Measurements from ENCODE around the gene PSORS1C2.

The PSORS1C2 gene

GRCh38 chr6:31139599-31139998, 733 bp upstream of the PSORS1C2 start:
- Histone ChIP-seq H3K27me3 (ENCODE audit: insufficient read depth, poor library complexity, severe bottlenecking) (no peaks in the 10 kb centered on the region), H3K27ac (replicated peaks) (no peak overlapping the region), H3K4me3 (replicated peaks; ENCODE audit: insufficient read depth, low read length) (no peak overlapping the region)
- DNase-seq (ENCODE audit: low read depth in 1 of 2, low spot score in 1 of 2): no peak
- TF ChIP-seq, protein P1, sequence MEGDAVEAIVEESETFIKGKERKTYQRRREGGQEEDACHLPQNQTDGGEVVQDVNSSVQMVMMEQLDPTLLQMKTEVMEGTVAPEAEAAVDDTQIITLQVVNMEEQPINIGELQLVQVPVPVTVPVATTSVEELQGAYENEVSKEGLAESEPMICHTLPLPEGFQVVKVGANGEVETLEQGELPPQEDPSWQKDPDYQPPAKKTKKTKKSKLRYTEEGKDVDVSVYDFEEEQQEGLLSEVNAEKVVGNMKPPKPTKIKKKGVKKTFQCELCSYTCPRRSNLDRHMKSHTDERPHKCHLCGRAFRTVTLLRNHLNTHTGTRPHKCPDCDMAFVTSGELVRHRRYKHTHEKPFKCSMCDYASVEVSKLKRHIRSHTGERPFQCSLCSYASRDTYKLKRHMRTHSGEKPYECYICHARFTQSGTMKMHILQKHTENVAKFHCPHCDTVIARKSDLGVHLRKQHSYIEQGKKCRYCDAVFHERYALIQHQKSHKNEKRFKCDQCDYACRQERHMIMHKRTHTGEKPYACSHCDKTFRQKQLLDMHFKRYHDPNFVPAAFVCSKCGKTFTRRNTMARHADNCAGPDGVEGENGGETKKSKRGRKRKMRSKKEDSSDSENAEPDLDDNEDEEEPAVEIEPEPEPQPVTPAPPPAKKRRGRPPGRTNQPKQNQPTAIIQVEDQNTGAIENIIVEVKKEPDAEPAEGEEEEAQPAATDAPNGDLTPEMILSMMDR (IDR thresholded peaks at IDR 0.05; ENCODE audit: insufficient read depth, low read length): no peak
- TF ChIP-seq REST (IDR thresholded peaks at IDR 0.05; ENCODE audit: insufficient replicate concordance, low read depth) (no peak), SPI1 (IDR thresholded peaks at IDR 0.05; ENCODE audit: borderline replicate concordance, low read depth) (no peak), POLR2AphosphoS5 (IDR thresholded peaks at IDR 0.05; ENCODE audit: low read depth) (no peak), GABPA (IDR thresholded peaks at IDR 0.05; ENCODE audit: low read depth) (no peak)

DNA sequence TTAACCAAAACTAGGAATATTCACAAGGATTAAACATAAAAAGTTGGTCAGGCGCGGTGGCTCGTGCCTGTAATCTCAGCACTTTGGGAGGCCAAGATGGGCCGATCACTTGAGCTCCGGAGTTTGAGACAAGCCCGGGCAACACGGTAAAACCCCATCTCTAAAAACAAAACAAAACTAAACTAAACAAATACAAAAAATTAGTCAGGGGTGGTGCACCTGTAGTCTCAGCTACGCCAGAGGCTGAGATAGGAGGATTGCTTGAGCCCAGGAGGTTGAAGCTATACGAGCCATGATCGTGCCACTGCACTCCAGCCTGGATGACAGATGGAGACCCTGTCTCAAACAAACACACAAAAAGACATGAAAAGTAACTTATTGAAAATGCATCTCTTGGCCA, 3.2 kb downstream of the PSORS1C2 start:
- H3K27ac ChIP-seq (replicated peaks): no peak overlapping the region
- no peak for TF ChIP-seq GABPA (IDR thresholded peaks at IDR 0.05; ENCODE audit: low read depth)
- no peak for TF ChIP-seq SPI1 (IDR thresholded peaks at IDR 0.05; ENCODE audit: borderline replicate concordance, low read depth)
- TF ChIP-seq REST (IDR thresholded peaks at IDR 0.05; ENCODE audit: insufficient replicate concordance, low read depth): no peak
- TF ChIP-seq POLR2AphosphoS5 (IDR thresholded peaks at IDR 0.05; ENCODE audit: low read depth): no peak
- DNase-seq (ENCODE audit: low read depth in 1 of 2, low spot score in 1 of 2): no peak
- no peak overlapping the region for H3K4me3 ChIP-seq (replicated peaks; ENCODE audit: insufficient read depth, low read length)
- H3K27me3 ChIP-seq (ENCODE audit: insufficient read depth, poor library complexity, severe bottlenecking): no peaks in the 10 kb centered on the region

DNA sequence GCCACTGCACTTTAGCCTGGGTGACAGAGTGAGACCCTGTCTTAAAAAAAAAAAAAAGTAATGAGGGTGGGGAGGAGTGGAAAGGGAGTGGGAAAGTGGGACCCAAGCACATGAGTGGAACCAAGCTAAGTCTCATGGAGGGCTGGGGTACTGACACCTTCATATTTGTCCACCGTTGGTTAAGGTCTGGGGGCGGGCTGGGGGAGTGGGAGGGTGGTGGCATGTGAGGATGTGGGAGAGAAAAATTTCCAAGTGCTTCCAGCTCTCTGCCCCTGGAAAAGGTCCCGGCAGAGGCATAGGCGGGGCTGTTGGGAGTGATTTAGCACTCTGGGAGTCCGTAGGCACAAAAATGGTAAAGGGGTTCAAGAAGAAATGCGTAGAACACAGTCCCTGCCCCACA, 6.1 kb downstream of the PSORS1C2 start:
- peaks cover 5% of the 10 kb centered on the region for H3K27me3 ChIP-seq (ENCODE audit: insufficient read depth, poor library complexity, severe bottlenecking)
- H3K27ac ChIP-seq (replicated peaks): no peak overlapping the region
- no peak for DNase-seq (ENCODE audit: low read depth in 1 of 2, low spot score in 1 of 2)
- no peak for TF ChIP-seq SPI1 (IDR thresholded peaks at IDR 0.05; ENCODE audit: borderline replicate concordance, low read depth)
- no peak for TF ChIP-seq REST (IDR thresholded peaks at IDR 0.05; ENCODE audit: insufficient replicate concordance, low read depth)
- TF ChIP-seq POLR2AphosphoS5 (IDR thresholded peaks at IDR 0.05; ENCODE audit: low read depth): no peak
- TF ChIP-seq GABPA (IDR thresholded peaks at IDR 0.05; ENCODE audit: low read depth): no peak
- TF ChIP-seq, protein P1 (IDR thresholded peaks at IDR 0.05; ENCODE audit: insufficient read depth, low read length): no peak
- H3K4me3 ChIP-seq (replicated peaks; ENCODE audit: insufficient read depth, low read length): no peak overlapping the region
